ENCODE results near the gene RPL10A. TPM values are rescaled to one million over a fixed set of nuclear protein-coding genes. Genes with fewer than 3 reads are reported as not detected.

RPL10A gene
- polyA plus RNA-seq, 2 of the 4 experiments (the other 2 are of a cell fraction), result 1,150 to 1,645 TPM

- no peak for TF ChIP-seq RARB (CRISPR knock-in tag; IDR thresholded peaks at IDR 0.05)
- TF ChIP-seq NFE2L2 (conservative IDR thresholded peaks at IDR 0.05; ENCODE audit: low read length), result no peak
- TF ChIP-seq TFCP2L1 (CRISPR knock-in tag; IDR thresholded peaks at IDR 0.05), result no peak
- no peak for TF ChIP-seq ESRRA (IDR thresholded peaks at IDR 0.05; ENCODE audit: borderline replicate concordance, low read length)
- no peak for TF ChIP-seq JUNB (IDR thresholded peaks at IDR 0.05)
- no peak for TF ChIP-seq HOXB13 (CRISPR knock-in tag; IDR thresholded peaks at IDR 0.05; ENCODE audit: low read depth)
- TF ChIP-seq HEYL (CRISPR knock-in tag; IDR thresholded peaks at IDR 0.05), result no peak
- no peak for TF ChIP-seq HDAC2 (IDR thresholded peaks at IDR 0.05)
- TF ChIP-seq ELK1 (IDR thresholded peaks at IDR 0.05; ENCODE audit: low read depth, low read length), result no peak
- TF ChIP-seq NR3C1 (IDR thresholded peaks at IDR 0.05), result no peak
- no peak for TF ChIP-seq BCL3 (IDR thresholded peaks at IDR 0.05)
- TF ChIP-seq FOSL2 (IDR thresholded peaks at IDR 0.05), result no peak
- no peak for TF ChIP-seq FOSL2 (CRISPR knock-in tag; IDR thresholded peaks at IDR 0.05)
- TF ChIP-seq PHF8 (IDR thresholded peaks at IDR 0.05; ENCODE audit: borderline replicate concordance, low read depth), result no peak
- ChIA-PET CTCF (interaction anchor here (0.9 to 1.3 kb wide), 3 partner anchors 9 to 40 kb away, joined by 3 to 5 read pairs (median 4); partner anchors contain the start of gene RPL10A), POLR2A (no interaction called here)
- no peak for ATAC-seq
- H3K4me3 ChIP-seq, result no peak overlapping the region
- DNase-seq (ENCODE audit: low read depth in 1 of 2, low spot score in 1 of 2), result no peak
- no peak for FAIRE-seq
- WGBS (ENCODE audit: missing lambda C conversion rate), result 44% methylated on average over 2 of the region's 2 CpGs
- no peaks in the 10 kb centered on the region for H3K9me3 ChIP-seq
- no peak overlapping the region for H3K4me2 ChIP-seq
- no peak overlapping the region for H3K27ac ChIP-seq
- H3K4me1 ChIP-seq, result no peaks in the 10 kb centered on the region
Measured at GRCh38 chr6:35508027-35508426, 39.8 kb downstream of the RPL10A start.

GRCh38 chr6:35508542-35508941, 40.3 kb downstream of the RPL10A start:
- no peak overlapping the region for H3K4me2 ChIP-seq
- POLR2A ChIA-PET, result no interaction called here
- CTCF ChIA-PET, result interaction anchor here (0.9 to 1.3 kb wide), 3 partner anchors 9 to 40 kb away, joined by 3 to 5 read pairs (median 4); partner anchors contain the start of gene RPL10A
- H3K9me3 ChIP-seq, result no peaks in the 10 kb centered on the region
- no peak for TF ChIP-seq RNF2 (IDR thresholded peaks at IDR 0.05; ENCODE audit: borderline replicate concordance, low read depth)
- TF ChIP-seq MAFK (IDR thresholded peaks at IDR 0.05; ENCODE audit: partially characterized antibody), result no peak
- no peak for TF ChIP-seq POLR2AphosphoS2 (conservative IDR thresholded peaks at IDR 0.05; ENCODE audit: low read length)
- TF ChIP-seq NPAS2 (CRISPR knock-in tag; IDR thresholded peaks at IDR 0.05; ENCODE audit: borderline replicate concordance), result no peak
- no peak for TF ChIP-seq ZFP36 (IDR thresholded peaks at IDR 0.05; ENCODE audit: borderline replicate concordance, partially characterized antibody)
- no peak for TF ChIP-seq SMC3 (IDR thresholded peaks at IDR 0.05)
- no peak for TF ChIP-seq HES2 (IDR thresholded peaks at IDR 0.05)
- TF ChIP-seq RCOR1 (IDR thresholded peaks at IDR 0.05; ENCODE audit: low read depth, low read length), result no peak
- no peak for TF ChIP-seq HOXB5 (CRISPR knock-in tag; IDR thresholded peaks at IDR 0.05)
- TF ChIP-seq MAZ (IDR thresholded peaks at IDR 0.05; ENCODE audit: borderline replicate concordance, low read depth, low read length), result no peak
- TF ChIP-seq POLR2A (IDR thresholded peaks at IDR 0.05; ENCODE audit: low read length), result no peak
- no peak for TF ChIP-seq MYC (IDR thresholded peaks at IDR 0.05; ENCODE audit: borderline replicate concordance, low read length)
- no peak for TF ChIP-seq CEBPB (IDR thresholded peaks at IDR 0.05)
- no peak for TF ChIP-seq ZC3H11A (IDR thresholded peaks at IDR 0.05)
- no peak for TF ChIP-seq FOXS1 (CRISPR knock-in tag; IDR thresholded peaks at IDR 0.05)
- H3K27ac ChIP-seq, result no peak overlapping the region
- WGBS (ENCODE audit: missing lambda C conversion rate), result 46% methylated on average over 5 of the region's 5 CpGs
- no peak overlapping the region for H3K4me3 ChIP-seq
- ATAC-seq (no peak), FAIRE-seq (no peak), DNase-seq (ENCODE audit: low read depth in 1 of 2, low spot score in 1 of 2) (no peak)
- H3K4me1 ChIP-seq, result no peaks in the 10 kb centered on the region

Data from A549 (cell line).